HG02642 (cell line): ENCODE data around the gene CENPX.

ENCODE experiments used
- ATAC-seq: cut with Tn5 transposase; IDR thresholded peaks from one replicate; pipeline ENCODE4 v1.9.1; 2021; ENCODE audit warnings: mild to moderate bottlenecking; ENCODE audit not compliant: unreplicated experiment, poor library complexity

The CENPX gene

DNA sequence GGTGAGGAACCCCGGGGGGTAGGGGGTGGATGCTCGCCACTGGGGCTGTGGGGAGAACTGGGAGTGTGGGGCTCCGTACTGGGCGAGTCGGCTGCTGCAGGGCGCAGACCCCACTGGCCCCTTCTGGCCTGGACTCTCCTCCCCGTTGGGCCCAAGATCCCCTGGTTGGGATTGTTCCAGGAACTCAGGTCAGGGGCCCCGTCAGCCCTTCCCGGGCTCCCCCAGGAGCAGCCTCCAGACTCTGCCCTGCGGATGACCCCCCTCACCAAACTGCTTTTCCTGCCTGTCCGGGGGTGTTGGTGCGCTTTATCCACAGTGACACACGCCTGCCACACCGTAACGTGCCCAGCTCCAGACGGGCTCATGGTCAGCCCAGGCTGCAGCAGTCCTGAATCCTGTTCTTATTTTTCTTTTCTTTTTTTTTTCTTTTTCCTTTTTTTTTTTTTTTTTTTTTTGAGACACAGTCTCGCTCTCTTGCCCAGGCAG lies 21.1 kb downstream of the CENPX start:
- ATAC-seq: no peak

DNA sequence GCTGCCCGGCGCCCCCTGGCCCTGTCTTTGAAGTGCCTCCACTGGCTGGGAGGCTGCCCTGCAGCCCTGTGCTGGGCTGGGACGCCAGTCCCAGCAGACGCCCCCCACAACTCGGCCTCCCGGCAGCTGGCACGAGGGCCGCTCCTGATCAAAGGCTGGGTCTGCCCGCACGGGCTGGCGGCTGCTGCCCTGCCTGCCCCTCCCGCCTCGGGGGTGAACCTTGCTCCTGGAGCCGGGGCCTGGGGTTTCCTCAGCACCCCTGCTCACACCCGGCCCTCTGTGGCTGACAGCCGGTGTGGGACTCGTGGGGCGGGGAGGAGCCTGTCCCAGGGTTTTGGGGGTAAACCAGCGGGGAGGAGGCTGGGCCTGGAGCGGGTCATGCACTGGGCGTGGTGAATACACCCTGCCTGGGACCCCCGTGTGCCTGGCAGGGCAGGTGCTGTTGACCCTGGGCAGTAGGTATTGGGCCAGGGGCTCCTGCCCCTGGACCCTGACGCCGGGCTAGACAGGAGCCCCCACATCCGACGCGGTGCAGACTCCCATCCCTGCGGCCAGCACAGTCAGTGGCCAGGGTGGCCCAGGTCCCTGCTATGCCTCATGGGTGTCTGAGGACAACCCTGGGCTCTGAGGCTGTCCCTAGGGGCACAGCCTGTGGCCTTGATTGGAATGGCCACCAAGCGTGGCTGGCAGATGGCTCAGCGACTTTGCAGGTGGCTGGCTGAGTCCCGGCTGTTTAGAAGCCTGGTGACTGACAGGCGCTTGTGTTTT lies 21.7 kb downstream of the CENPX start:
- no peak for ATAC-seq

DNA sequence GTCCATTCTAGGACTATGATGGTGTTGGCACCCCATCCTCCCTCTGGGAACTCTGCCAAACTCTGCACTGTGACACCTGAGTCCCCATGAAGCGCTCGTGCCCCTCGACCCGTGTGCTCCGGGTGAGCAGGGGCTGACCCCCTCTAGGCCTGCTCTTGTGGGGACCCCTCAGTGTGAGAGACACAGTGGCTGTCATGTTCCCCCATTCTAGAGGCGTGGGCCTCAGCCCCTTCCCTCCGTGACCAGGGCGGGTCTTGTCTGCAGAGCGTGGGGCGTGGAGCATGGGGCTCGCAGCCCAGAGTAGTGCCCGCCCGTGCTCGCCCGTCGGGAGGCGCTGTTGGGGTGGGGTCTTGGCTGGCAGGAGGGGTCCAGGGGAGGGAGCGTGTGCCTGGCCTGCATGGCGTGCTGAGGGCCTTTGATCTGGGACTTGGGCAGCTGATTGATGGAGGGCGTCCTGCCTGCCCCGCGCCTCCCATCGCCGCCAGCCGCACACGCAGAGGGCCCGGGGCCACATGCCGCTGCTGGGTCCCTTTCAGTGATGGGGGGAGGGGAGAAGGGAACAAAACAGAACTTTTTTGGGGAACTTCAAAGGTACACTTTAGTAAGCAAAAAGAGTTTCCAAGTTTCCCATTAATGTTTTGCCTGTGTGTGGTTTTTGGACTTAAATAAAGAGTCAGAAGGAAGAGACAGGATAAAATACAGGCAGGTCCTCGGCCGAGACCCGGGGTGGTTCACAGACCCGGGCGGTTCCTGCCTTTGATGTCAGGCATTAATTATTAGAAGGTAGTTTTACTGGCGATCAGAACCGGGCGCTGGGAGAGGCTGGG lies 22.5 kb downstream of the CENPX start:
- ATAC-seq: no peak

DNA sequence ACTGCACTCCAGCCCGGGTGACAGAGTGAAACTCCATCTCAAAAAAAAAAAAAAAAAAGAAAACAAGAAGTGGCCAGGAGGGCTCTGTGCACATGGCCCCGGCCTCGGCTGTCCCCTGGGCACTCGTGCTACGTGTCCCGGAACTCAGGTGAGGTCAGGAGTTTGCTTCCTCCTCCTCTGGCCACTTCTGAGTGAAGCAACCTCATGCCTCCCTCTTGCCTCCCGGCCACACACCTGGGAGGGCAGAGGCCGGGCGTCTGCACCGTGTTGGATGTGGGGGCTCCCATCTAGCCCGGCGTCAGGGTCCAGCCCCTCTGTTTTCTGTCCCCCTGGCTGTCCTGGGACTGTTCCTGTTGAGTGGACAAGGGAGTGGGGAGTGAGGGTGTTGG lies 23.1 kb downstream of the CENPX start:
- ATAC-seq: no peak

DNA sequence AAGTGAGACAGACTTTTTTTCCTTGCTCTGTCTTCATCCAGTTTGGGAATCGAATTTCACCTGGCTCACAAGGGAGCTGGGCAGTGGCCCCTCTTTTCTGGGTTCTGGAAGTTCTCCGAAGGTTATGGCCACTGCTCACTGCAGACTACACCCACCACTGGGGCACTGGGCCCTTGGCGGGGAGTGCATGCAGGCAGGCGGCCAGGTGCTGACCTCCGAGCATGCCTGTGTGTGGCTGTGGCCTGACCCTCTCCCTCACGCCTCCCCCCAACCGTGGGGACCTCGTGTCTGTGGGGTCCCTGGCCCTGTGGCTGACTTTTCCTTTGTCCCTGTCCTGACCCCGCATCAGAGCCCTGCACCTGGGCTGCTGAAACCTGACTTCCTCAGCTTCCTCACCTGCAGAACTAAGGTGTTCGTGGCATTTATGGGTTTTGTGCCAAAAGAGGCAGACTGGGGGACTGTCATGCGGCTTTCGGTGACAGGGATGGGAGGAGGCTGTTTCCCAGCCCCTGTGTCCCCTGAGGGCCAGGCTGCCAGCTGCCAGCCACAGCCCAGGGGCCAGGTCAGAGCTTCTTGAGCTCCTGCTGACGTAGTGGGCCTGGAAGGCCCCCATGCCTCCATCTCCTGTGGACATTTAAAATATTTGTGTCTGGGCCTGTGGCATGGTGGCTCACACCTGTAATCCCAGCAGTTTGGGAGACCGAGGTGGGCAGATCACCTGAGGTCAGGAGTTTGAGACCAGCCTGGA lies 23.8 kb downstream of the CENPX start:
- no peak for ATAC-seq

DNA sequence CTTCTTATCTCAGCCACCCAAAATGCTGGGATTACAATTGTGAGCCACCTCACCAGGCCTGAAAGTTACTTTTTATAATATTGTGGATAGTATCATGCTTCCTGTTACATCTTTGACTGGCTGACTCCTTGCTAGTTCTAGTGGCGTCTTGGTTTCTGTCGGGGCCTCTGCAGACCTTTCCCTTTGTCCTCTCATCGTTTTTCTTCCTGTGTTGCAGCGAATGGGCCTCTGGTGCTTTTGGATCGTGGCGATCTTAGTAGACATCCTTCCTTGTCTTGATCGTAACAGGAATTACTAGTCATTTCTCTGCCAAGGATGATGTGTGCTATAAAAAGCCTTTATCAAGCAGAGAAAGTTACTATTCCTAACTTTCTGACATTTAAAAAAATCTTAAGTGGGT lies 24.5 kb downstream of the CENPX start:
- ATAC-seq: no peak

DNA sequence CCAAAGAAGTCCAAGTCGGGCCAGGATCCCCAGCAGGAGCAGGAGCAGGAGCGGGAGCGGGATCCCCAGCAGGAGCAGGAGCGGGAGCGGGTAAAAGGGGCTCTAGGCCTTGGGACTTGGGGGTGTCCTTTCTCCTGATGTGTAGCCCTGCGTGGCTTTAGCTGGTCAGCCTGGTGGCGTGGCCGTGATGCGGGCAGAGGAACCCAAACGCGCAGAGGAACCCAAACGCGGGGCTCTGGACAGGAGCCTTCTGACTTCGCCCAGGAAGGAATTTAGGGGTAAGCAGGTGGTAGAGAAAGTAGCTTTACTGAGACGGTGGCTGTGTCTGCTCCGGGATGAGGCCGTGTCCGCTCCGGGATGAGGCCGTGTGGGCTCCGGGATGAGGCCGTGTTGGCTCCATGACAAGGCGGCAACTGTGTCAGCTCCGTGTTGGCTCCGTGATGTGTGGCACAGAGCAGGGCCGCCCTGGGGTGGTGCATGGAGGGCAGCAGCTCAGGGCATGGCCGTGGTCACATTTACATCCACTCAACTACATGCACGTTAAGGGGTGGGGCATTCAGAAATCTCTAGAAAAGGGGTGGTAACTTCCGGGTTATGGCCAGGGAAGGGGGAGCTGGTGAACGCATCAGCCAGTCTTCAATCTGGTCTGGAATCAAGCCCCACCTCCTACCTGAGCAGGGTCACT lies 25.8 kb downstream of the CENPX start:
- ATAC-seq: no peak

DNA sequence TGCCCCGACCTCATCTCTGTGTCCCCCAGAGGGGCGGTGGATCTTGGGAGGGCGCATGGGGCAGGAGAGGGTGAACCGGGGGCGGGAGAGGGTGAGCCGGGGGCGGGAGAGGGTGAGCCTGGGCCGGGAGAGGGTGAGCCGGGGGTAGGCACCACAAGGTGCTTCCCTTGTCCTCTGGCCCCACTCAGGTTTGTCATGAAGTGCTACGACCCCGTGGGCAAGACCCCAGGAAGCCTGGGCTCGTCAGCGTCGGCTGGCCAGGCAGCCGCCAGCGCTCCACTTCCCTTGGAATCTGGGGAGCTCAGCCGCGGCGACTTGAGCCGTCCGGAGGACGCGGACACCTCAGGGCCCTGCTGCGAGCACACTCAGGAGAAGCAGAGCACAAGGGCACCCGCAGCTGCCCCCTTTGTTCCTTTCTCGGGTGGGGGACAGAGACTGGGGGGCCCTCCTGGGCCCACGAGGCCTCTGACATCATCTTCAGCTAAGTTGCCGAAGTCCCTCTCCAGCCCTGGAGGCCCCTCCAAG lies 26.4 kb downstream of the CENPX start:
- ATAC-seq: no peak

DNA sequence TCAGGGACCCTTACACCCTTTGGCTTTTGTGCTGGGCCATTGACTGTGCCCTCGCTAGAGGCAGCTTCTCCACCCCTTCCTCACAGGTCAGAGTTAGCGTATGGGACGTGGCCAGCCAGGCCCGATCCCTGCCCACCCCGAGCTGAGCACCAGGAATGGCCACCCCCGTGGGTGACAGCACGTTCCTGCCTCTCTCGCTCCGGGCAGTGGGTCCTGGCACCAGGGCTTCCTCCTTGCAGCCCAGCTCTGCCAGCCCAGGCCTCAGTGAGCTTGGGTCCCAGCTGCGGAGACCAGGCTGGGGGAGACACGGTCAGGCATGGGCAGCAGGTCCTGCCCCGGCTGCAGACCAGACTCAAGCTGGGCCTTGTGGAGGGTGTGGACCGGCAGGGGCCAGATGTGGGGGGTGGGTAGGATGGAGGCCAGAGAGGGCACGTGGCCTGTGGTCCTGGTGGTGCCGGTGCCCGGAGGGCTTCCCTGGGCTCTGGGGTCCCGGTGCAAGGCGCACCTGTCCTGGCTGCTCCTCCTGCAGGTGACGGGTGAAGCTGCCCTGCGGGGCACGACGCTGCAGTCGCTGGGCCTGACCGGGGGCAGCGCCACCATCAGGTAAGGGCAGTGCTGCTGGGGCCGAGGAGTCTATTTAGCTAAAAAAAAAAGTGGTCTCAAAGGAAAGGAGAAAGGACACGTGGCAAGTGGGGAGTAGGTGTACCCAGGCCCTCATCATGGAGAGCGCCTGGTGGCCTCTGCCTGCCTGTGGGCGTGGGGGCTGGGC lies 27.0 kb downstream of the CENPX start:
- ATAC-seq: no peak

DNA sequence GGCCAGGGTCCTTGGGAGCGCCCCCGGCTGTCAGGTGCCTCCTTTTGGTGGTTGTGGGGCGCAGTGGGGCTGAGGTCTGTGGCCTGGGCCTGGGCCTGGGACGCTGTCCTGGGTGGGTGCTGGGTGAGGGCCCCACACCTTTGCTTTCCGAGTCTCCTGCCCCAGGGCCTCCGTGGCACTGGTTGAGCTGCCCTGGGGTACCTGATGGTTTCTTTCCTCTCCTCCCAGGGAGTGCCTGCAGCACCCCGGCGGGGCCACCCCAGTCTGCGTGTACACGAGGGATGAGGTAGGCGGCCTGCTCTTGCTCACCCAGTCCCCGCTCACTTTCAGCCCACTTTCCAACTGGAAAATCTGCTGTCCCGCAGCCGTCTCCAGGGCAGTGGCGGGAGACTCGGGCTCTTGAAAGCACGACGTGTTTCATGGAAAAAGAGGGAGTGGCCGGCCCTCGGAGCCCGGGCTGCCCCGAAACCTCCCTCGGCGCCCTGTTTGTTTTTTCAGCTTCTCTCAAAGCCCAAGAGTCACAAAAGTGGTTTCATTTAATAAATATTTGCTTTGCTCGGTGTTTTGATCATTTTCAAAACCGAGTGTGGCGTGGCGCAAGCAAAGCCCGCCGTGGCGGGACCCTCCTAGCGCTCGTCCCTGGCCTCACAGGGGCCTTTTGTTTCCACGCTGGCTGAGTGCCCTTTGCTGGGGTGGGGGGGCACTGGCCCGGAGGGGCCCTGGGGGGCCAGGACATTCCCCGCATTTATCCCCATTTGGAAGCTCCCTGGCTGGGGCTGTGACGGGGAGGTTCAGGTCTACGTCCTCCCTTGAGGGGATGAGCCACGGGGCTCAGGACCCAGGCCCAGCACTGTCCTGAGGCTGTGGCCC lies 27.9 kb downstream of the CENPX start:
- no peak for ATAC-seq

DNA sequence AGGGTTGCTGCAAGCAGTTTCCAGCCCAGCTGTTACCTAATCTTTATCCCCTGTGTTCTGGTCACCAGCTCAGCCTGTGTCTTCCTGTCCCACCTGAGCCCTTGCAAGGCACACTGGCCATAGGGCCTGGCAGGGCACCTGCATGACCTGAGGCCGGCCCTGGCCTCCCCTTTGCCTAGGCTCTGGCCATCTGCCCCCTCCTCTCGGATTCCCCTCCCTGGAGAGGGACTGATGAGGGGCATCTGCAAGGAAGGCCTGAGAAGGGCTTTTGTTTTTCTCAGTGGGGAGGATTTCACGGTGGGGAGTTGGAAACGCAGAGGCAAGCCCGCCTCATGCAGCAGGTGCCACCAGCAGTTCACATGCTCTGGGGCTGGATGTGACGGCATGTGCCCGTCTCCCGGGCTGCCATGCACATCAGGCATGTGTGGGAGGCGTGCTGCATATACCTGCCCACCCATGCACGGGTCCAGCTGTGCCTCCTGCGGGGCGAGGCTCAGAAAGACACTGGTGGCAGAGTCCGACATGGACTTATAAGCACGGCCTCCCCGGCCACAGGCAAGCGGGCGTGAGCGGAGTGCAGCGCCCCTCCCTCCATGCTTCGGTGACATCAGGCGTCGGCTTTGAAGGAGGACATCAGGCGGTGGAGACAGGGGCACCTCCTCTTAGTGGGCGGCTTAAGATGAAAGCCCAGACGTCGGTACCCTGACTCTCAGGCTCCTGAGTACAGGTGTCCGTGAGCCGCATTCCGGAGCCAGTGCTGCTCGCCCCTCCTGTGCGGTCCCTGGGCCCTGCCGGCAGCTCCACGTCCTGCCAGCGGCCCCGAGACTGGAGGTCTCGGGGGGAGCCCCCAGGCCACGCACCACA lies 28.7 kb downstream of the CENPX start:
- no peak for ATAC-seq

DNA sequence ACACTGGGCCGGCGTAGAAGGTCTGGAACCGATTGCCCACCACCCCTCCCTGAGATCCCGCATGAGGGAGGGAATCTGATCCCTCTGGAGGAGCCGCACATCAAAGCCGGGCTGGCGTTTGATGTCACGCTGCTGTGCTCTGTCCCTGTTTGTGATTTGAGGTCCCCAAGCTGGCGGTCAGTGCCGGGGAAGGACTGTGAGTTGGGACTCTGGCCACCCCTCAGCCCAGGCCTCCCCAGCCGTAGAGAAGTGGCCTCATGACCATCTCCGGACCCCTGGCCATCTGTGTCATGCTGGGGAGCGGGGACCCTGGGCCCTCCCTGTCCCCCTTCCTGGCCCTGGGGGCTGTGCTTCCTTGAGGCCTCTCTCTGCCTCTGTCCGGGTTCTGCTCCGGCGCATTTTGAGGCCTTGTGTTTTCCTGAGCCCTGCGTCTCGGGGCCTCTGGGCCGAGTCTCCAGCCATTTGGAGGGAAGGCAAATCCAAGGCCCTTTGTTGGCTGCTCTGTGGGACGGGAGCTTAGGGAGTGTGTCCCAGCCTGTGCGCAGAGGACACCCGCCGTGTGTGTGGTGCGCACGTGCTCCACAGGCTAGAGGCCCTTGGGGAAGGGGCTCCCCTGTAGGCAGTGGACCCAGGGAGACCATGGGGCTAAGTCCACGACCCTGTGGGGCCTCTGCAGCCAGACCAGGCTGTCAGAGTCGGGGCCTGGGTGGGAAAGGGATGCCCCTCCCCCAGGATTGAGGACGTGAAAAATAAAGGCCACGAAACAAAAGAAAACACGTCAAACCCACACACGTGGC lies 30.2 kb downstream of the CENPX start:
- no peak for ATAC-seq

DNA sequence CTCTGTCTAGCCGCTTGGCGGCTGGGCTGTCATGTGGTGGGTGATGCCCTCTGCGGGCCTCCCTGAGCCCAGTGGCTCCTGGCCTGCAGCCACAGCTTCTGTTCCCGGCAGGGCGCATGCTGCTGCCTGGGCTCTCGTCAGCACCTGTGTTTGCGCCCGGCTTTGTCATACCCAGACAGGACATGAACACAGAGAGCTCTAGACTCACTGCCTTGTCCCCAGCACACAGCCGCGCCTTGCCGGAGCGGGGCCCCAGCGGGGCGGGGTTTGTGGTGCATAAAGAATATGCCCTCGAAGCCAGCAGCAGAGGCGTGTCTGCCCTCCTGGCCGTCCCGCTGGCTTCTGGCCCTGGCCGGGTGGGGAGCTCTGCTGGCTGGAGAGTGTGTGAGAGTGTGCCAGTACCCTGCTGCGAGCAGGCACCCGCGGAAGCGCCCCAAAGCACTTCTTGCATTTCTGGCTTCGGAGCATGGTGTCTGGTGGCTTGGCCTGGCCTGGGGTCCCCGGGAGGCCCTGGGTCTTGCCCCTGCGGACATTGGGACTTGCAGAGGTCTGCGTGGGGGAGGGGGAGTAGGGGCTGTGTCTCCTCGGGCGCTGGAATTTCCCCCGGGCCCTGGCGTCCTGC lies 30.9 kb downstream of the CENPX start:
- ATAC-seq: no peak

DNA sequence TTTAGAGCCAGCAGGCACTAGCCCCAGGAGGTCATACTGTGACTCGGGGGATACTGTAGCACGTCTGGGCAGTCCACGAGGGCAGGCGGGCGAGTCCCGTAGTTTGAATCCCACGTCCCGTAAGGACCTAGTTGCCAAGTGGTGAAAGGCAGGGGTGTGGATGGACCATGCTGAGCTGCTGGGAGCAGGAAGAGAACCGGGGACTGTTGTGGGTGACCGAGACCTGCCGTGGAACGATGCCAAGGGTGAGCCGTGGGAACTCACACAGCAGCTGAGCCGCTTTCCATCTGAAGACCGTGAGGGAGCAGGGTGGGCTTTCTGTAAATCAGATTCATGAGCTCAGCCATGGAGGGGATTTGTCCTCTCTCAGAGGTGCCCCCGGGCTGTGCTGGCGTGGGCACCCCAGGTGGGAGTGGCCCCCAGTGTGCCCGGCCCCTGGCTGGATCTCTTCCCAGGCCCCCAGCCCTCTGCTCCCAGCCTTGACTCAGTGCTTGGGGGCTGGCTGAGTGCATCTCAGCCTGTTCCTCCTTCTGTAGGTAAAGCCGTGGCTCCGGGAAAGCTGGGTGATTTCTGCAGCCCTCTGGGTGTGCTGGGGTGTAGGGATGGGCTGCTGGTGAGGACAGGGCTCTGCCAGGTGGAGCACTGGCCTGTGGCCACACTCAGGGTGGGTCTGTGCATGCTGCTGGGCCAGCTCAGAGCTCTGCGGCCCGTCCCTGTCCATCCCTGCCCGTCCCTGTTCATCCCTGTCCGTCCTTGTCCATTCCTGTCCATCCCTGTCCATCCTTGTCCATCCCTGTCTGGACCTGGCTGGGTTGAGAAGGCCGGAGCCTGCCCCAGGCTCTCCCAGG lies 31.6 kb downstream of the CENPX start:
- ATAC-seq: no peak

DNA sequence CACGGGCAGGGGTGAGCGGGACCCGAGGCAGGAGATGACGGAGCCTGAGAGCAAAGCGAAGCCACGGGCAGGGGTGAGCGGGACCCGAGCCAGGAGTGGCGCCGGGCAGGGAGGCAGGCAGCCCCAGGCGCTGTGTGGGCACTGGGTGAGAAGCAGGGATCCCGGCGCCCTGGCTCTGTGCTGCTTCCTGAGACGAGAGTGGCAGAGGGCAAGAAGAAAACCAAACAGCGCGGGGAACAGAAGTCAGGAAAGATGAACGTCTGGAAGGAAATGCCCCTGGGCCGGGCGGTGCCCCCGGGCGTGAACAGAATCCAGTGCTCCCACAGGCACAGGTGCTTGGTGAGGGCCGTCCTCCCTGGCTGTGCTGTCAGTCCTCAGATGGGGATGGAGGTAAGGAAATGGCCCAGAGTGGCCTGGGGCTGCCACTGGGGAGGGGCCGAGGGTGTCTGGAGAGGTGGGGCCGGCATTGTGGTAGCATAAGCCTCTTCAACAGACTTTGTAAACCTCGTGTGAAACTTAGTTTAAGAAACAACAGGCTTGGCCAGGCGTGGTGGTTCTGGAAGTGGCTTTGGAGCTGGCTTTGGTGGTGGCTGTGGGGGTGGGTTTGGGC lies 35.4 kb downstream of the CENPX start:
- no peak for ATAC-seq
